Measurements from ENCODE around the gene NUMBL. TPM values are rescaled to one million over a fixed set of nuclear protein-coding genes. Genes with fewer than 3 reads are reported as not detected.

Gene NUMBL
- total RNA-seq, 1 experiment from 2014 or later: 57.7 TPM

- no peak overlapping the region for H3K4me3 ChIP-seq
These were observed 49.7 kb downstream of the NUMBL start for GRCh38 chr19:40640744-40641143.

GRCh38 chr19:40639638-40639982 lies 50.8 kb downstream of the NUMBL start:
- H3K27me3 ChIP-seq (ENCODE audit: insufficient read depth, low read depth): no peaks in the 10 kb centered on the region
- no peaks in the 10 kb centered on the region for H3K9me2 ChIP-seq (ENCODE audit: insufficient read depth)
- H2AFZ ChIP-seq: no peak overlapping the region
- POLR2A ChIA-PET (ENCODE audit: unreplicated experiment): no interaction called here
- DNase-seq: no peak
- H3K36me3 ChIP-seq (ENCODE audit: low read depth): no peaks in the 10 kb centered on the region
- no peak overlapping the region for H3K27ac ChIP-seq
- H3K4me3 ChIP-seq: no peak overlapping the region
- H3K79me2 ChIP-seq (ENCODE audit: low read depth): no peaks in the 10 kb centered on the region
- BruUV-seq (replicated peaks): no TSS peak
- no peaks in the 10 kb centered on the region; the same call in 1 of the 2 replicates for H3F3A ChIP-seq (ENCODE audit: insufficient read depth, low read depth)
- CTCF ChIA-PET: no interaction called here
- no peak for TF ChIP-seq EZH2 (IDR thresholded peaks at IDR 0.05; ENCODE audit: low read depth)
- no peak for TF ChIP-seq CTCF (conservative IDR thresholded peaks at IDR 0.05)
- no peaks in the 10 kb centered on the region for H3K9me3 ChIP-seq (ENCODE audit: insufficient read depth, low read depth)
- H3K4me2 ChIP-seq: no peak overlapping the region
- no peaks in the 10 kb centered on the region for H4K20me1 ChIP-seq (ENCODE audit: insufficient read depth)
- 0 out of 2 replicates have a peak, but pooled peaks cover 5% of the 10 kb centered on the region for H3K4me1 ChIP-seq (replicated peaks; ENCODE audit: insufficient read depth)
- intact Hi-C loops (cut with micrococcal nuclease; ENCODE audit: unreplicated experiment): no loop called here

More at GRCh38 chr19:40640744-40641143, 49.7 kb downstream of the NUMBL start:
- DNase-seq: no peak
- peaks cover 12% of the 10 kb centered on the region for H3K4me1 ChIP-seq (replicated peaks; ENCODE audit: insufficient read depth)
- H3K79me2 ChIP-seq (ENCODE audit: low read depth): no peaks in the 10 kb centered on the region
- no TSS peak for BruUV-seq (replicated peaks)
- H3K27me3 ChIP-seq (ENCODE audit: insufficient read depth, low read depth): no peaks in the 10 kb centered on the region
- ChIA-PET CTCF (interaction anchor here (0.8 kb wide), 1 partner anchor 335 kb away, joined by 4 read pairs; no protein-coding TSS in a partner anchor), POLR2A (ENCODE audit: unreplicated experiment) (no interaction called here)
- peaks cover 6% of the 10 kb centered on the region for H3F3A ChIP-seq (ENCODE audit: insufficient read depth, low read depth)
- intact Hi-C loops (cut with micrococcal nuclease; ENCODE audit: unreplicated experiment): no loop called here
- H3K36me3 ChIP-seq (ENCODE audit: low read depth): no peaks in the 10 kb centered on the region
- TF ChIP-seq CTCF (conservative IDR thresholded peaks at IDR 0.05): no peak
- no peak for TF ChIP-seq EZH2 (IDR thresholded peaks at IDR 0.05; ENCODE audit: low read depth)
- H3K9me3 ChIP-seq (ENCODE audit: insufficient read depth, low read depth): no peaks in the 10 kb centered on the region
- H3K27ac ChIP-seq: no peak overlapping the region
- H2AFZ ChIP-seq: no peak overlapping the region
- no peaks in the 10 kb centered on the region for H4K20me1 ChIP-seq (ENCODE audit: insufficient read depth)
- H3K4me2 ChIP-seq: no peak overlapping the region
- H3K9me2 ChIP-seq (ENCODE audit: insufficient read depth): no peaks in the 10 kb centered on the region

- intact Hi-C loops (cut with micrococcal nuclease; ENCODE audit: unreplicated experiment): no loop called here
- no peak overlapping the region for H3K4me3 ChIP-seq
These were observed 52.1 kb downstream of the NUMBL start for GRCh38 chr19:40638327-40638726.

More at GRCh38 chr19:40638327-40638726, 52.1 kb downstream of the NUMBL start:
- Histone ChIP-seq H3K4me2 (no peak overlapping the region), H3K9me3 (ENCODE audit: insufficient read depth, low read depth) (no peaks in the 10 kb centered on the region), H3K27ac (no peak overlapping the region), H3K79me2 (ENCODE audit: low read depth) (no peaks in the 10 kb centered on the region), H3K27me3 (ENCODE audit: insufficient read depth, low read depth) (no peaks in the 10 kb centered on the region), H3K36me3 (ENCODE audit: low read depth) (no peaks in the 10 kb centered on the region), H3K4me1 (replicated peaks; ENCODE audit: insufficient read depth) (0 out of 2 replicates have a peak, but pooled peaks cover 5% of the 10 kb centered on the region), H3F3A (ENCODE audit: insufficient read depth, low read depth) (peaks cover 8% of the 10 kb centered on the region), H3K9me2 (ENCODE audit: insufficient read depth) (no peaks in the 10 kb centered on the region), H4K20me1 (ENCODE audit: insufficient read depth) (no peaks in the 10 kb centered on the region), H2AFZ (no peak overlapping the region)
- BruUV-seq (replicated peaks): no TSS peak
- no peak for TF ChIP-seq EZH2 (IDR thresholded peaks at IDR 0.05; ENCODE audit: low read depth)
- TF ChIP-seq CTCF (conservative IDR thresholded peaks at IDR 0.05): no peak
- ChIA-PET CTCF (interaction anchor here (0.6 kb wide), 1 partner anchor 20 kb away, joined by 3 read pairs; no protein-coding TSS in a partner anchor), POLR2A (ENCODE audit: unreplicated experiment) (no interaction called here)
- no peak for DNase-seq

Data from PC-9 (cell line).